ENCODE measurements around the gene ERCC2.
"Not testable (repeated sequence)": the region's sequence is repeated elsewhere in the genome, so short reads cannot be mapped to it uniquely, and the experiment has no call there.

Gene ERCC2

GRCh38 chr19:45370410-45371204 lies at the start of gene ERCC2:
Gene ERCC2, minus strand, starts transcription at chr19:45370573. Its CDS starts 33 bp downstream, at chr19:45370540.
- ATAC-seq (peak; percentile 100), DNase-seq (peak; percentile 100)

- ATAC-seq (no peak), DNase-seq (no peak)
Observed at GRCh38 chr19:45419895-45420294, 49.5 kb upstream of the ERCC2 start.

DNA sequence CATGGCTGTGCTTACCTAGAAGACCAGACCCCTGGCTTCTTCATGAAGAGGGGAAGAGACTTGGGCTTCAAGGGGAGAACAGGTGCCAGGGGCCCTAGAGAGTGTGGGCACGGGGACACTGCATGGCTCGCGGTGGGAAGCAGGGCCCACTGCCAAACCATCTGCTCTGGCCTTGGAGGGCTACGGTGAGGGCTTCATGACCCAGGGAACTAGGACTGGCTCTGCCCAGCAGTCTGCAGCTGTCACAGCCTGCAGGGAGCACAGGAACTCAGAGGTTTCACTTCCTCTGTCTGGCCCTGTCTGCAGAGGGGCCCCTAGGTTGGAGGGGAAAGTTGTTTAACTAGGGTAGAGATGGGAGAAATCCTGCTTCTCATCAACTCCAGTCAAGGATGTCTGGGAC lies 49.0 kb upstream of the ERCC2 start:
- ATAC-seq, result no peak
- no peak for DNase-seq

DNA sequence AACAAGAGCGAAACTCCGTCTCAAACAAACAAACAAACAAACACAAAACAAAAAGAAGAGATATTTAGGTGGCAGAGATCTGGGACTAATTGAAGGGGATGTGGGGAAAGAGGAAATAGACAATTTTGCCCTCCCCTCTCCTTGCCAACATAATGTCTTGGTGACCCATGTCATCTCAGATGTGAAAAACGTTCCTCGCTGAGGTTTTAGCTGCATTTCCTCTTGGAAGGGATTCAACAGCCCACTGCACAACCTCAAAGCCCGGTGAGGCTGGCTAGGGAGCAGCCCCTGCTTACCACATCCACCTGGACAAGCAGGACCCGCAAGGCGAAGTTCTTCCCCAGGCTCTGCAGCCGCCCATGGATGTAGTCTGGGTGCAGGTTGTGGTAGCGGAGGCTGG lies 48.4 kb upstream of the ERCC2 start:
- DNase-seq, result no peak
- ATAC-seq, result no peak

- DNase-seq (no peak), ATAC-seq (no peak)
Observed at GRCh38 chr19:45417151-45417550, 46.8 kb upstream of the ERCC2 start.

GRCh38 chr19:45414468-45414867 lies 44.1 kb upstream of the ERCC2 start:
- ATAC-seq (no peak), DNase-seq (no peak)

DNA sequence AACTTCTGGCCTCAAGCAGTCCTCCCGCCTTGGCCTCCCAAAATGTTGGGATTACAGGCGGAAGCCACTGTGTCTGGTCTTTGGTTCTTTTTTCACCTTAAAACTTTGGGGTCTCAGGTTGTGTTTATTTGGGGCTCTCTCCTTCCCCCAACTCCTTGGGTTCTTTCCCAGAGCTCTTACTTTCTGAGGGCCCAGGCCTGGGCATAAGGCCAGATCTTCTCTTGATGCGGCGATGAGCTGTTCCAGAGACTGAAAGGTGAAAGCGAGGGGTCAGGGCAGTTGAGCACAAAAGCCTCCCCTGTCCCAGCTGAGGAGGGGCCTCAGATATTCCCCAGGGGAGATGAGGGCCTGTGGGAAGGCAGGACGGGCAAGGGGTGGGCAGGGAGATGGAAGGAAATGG lies 43.1 kb upstream of the ERCC2 start:
- ATAC-seq (no peak), DNase-seq (no peak)

DNA sequence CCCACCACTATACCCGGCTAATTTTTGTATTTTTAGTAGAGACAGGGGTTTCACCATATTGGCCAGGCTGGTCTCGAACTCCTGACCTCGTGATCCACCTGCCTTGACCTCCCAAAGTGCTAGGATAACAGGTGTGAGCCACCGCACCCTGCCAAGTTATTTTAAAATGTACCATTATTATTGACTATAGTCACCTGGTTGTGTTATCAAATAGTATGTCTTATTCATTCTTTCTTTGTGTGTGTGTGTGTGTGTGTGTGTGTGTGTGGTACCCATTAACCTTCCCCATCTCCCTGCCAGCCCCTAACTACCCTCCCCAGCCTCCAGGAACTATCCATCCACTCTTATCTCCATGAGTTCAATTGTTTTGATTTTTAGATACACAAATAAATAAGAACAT lies 40.0 kb upstream of the ERCC2 start:
- not testable (repeated sequence) for DNase-seq, ATAC-seq

- DNase-seq, result no peak
- ATAC-seq, result no peak
Observed at GRCh38 chr19:45409557-45409920, 39.2 kb upstream of the ERCC2 start.

DNA sequence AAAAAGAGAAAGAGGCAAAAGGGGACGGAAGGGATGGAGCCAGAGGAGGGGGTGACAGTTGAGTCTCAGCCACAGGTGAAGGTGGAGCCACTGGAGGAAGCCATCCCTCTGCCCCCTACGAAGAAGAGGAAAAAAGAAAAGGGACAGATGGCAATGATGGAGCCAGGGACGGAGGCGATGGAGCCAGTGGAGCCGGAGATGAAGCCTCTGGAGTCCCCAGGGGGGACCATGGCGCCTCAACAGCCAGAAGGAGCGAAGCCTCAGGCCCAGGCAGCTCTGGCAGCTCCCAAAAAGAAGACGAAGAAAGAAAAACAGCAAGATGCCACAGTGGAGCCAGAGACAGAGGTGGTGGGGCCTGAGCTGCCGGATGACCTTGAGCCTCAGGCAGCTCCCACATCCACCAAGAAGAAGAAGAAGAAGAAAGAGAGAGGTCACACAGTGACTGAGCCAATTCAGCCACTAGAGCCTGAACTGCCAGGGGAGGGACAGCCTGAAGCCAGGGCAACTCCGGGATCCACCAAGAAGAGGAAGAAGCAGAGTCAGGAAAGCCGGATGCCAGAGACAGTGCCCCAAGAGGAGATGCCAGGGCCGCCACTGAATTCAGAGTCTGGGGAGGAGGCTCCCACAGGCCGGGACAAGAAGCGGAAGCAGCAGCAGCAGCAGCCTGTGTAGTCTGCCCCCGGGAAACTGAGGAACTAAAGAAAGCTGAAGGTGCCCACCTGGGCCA lies 38.6 kb upstream of the ERCC2 start:
- ATAC-seq (no peak), DNase-seq (no peak)

GRCh38 chr19:45408121-45408520 lies 37.7 kb upstream of the ERCC2 start:
- ATAC-seq (no peak), DNase-seq (no peak)

DNA sequence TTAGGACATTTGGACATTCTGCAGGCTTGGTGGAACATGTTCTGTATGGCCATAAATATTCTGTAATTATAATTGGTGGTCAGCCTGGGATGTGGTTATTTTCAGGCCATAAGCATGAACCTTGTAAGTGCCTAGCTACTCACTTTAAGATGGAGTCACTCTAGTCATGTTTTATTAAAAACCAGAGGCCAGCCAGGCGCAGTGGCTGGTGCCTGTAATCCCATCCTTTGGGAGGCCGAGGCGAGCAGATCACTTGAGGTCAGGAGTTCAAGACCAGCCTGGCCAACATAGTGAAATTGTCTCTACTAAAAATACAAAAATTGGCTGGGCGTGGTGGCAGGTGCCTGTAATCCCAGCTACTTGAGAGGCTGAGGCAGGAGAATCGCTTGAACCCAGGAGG lies 37.2 kb upstream of the ERCC2 start:
- not testable (repeated sequence) for DNase-seq, ATAC-seq

DNA sequence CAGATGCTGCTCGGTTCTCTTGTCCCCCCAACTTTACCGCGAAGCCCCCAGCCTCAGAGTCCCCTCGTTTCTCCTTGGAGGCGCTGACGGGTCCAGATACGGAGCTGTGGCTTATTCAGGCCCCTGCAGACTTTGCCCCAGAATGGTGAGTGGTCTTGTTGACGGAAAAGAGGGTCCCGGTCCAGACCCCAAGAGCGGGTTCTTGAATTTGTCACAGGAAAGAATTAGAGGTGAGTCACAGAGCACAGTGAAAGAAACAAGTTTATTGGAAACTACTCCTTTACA lies 36.7 kb upstream of the ERCC2 start:
- no peak for DNase-seq
- no peak for ATAC-seq

DNA sequence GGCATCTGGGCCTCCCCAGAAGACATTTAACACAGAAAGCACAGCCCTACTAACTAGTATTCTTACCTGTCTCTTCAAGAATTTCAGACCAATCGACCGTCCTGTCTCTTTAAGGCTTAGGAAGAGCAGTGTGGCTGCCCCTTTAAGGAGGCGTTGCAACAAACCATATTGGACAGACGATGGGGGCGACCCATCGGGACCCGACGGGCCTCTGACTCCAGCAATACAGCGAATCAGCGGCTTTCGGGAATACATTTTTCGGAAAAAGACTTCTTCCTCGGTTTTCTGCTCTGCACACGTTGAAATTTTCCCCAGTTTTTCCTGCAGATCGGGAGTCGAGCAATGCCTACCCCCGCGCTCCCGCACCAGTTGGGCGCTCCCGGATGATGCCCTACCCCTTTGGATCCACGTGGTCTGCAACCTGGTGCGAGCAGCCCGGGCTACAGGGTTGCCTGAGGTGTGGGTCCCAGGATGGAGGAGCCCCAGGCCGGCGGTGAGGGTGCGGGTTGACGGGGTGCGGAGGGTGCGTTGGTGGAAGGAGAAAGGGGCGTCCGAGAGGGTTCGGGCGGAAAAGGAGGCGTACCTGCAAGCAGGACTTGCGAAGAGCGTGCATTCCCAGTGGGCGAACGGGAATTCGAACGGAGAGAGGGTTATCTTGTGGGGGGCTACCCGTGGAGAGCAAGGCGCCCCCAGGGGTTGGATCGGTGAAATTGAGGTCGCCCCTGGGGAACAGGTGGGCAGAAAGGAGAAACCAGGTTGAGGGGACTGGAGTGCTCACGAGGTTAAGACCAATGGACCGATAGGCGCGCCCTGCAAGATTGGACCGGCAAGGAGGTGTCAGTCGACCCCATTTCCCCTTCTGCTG lies 36.1 kb upstream of the ERCC2 start, which contains the start of gene POLR1G:
TSS of gene POLR1G (plus strand) at position 419 of the 865 bp plus-strand sequence. CDS start at position 472, 53 bp downstream.
- ATAC-seq, result peak; percentile 77

DNA sequence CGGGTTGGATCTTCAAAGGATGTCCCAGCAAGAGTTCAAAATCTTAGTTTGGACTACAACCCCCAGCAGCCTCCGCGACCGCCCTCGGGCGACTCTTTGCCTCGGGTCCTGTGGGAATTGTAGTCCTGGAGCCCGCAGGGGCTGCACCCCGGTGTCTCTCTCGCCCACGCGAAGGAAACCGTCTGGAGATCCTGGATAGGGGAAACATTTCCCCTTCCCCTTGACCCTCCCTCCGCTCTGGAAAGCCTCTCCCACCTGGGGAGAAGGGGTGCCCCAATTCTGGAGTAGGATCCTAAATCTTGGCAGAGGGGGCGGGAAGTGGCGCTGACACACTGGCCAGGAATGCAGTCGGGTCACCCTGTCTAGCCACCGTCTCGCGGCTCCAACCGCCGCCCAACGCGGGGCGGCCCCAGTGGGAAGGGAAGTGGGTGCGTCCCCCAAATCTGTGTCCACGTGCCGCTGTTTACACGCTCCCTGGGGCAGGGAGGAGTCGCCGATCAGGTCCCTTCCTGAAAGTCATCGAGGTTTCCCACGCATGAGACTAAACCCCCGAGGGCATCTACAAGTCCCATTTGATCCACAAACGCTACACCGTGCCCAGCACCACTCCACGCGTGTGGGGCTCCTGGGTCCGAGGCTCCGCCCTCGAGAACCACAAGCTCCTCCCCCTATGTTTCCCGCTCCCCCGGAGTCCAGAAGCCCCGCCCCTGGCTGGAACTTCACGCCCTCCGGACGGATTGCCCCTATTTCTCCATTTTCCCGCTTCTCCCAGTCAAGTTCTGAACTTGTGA lies 35.3 kb upstream of the ERCC2 start:
- ATAC-seq, result peak; percentile 56

More for the DNA sequence above, 36.1 kb upstream of the ERCC2 start, which contains the start of gene POLR1G:
- DNase-seq, result peak; percentile 81

GRCh38 chr19:45404557-45405434 lies 34.4 kb upstream of the ERCC2 start, which contains the start of gene PPP1R13L:
Gene PPP1R13L, minus strand, starts transcription at chr19:45405069. Its CDS starts 6,751 bp downstream, at chr19:45398318.
- no peak for ATAC-seq
- peak; percentile 61 for DNase-seq

More for the DNA sequence above, 35.3 kb upstream of the ERCC2 start:
- peak; percentile 88 for DNase-seq

GRCh38 chr19:45403781-45404556 lies 33.6 kb upstream of the ERCC2 start:
- DNase-seq (peak; percentile 85), ATAC-seq (no peak)

DNA sequence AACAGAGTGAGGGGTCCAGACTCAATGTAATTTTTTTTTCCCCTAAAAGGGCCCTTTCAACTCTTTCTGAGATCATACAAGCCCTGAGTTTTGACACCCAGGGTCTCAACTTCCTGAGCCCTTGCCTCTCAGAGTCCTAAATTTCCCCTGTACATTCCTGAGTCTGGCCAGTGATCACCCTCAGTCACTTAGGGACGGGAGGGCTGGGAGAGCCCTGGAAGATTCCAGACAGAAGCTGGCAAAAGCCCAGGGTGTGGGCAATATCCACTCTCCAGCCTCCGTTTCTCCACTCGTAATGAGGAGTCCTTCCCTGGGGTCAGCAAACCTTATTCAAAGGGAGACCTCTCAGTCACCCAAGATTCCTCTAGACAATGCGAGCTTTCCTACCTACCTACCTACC lies 32.9 kb upstream of the ERCC2 start:
- ATAC-seq (no peak), DNase-seq (no peak)

- ATAC-seq (no peak), DNase-seq (peak; percentile 58)
Observed at GRCh38 chr19:45402298-45403061, 32.1 kb upstream of the ERCC2 start.
